Islet precursor cell (in vitro differentiated cells): Measurements from ENCODE around the gene RYR3.

Experiments used
- DNase-seq: peaks from one replicate; pipeline ENCODE4 v3.0.0-alpha.2; 2018

Gene RYR3

GRCh38 chr15:33724321-33725036 lies 413.7 kb downstream of the RYR3 start:
- DNase-seq = no peak

- DNase-seq = no peak
These were observed 418.9 kb downstream of the RYR3 start for GRCh38 chr15:33729653-33730052.

GRCh38 chr15:33730815-33731214 lies 420.0 kb downstream of the RYR3 start:
- no peak for DNase-seq

GRCh38 chr15:33735143-33735542 lies 424.4 kb downstream of the RYR3 start:
- no peak for DNase-seq

- DNase-seq = peak; percentile 73
These were observed 425.0 kb downstream of the RYR3 start for GRCh38 chr15:33735637-33736247.

- DNase-seq = peak; percentile 70
These were observed 427.2 kb downstream of the RYR3 start for GRCh38 chr15:33737687-33738601.

GRCh38 chr15:33738941-33739664 lies 428.3 kb downstream of the RYR3 start:
- no peak for DNase-seq

- no peak for DNase-seq
These were observed 431.5 kb downstream of the RYR3 start for GRCh38 chr15:33742306-33742705.

- no peak for DNase-seq
These were observed 432.0 kb downstream of the RYR3 start for GRCh38 chr15:33742800-33743199.

- no peak for DNase-seq
These were observed 435.4 kb downstream of the RYR3 start for GRCh38 chr15:33746203-33746602.

GRCh38 chr15:33753012-33753411 lies 442.2 kb downstream of the RYR3 start:
- no peak for DNase-seq

GRCh38 chr15:33754242-33754641 lies 443.5 kb downstream of the RYR3 start:
- no peak for DNase-seq

GRCh38 chr15:33756961-33757360 lies 446.2 kb downstream of the RYR3 start:
- DNase-seq = no peak

GRCh38 chr15:33757516-33758232 lies 446.9 kb downstream of the RYR3 start:
- no peak for DNase-seq

- no peak for DNase-seq
These were observed 455.6 kb downstream of the RYR3 start for GRCh38 chr15:33766389-33766788.

- no peak for DNase-seq
These were observed 458.0 kb downstream of the RYR3 start for GRCh38 chr15:33768670-33769190.

GRCh38 chr15:33773969-33774368 lies 463.2 kb downstream of the RYR3 start:
- no peak for DNase-seq

- DNase-seq = no peak
These were observed 468.1 kb downstream of the RYR3 start for GRCh38 chr15:33778852-33779251.

GRCh38 chr15:33780011-33780768 lies 469.4 kb downstream of the RYR3 start:
- DNase-seq = no peak

GRCh38 chr15:33782966-33783365 lies 472.2 kb downstream of the RYR3 start:
- DNase-seq = no peak

- DNase-seq = no peak
These were observed 474.6 kb downstream of the RYR3 start for GRCh38 chr15:33785366-33785765.
